Kidney glomerular epithelial cell (primary cell): ENCODE results near the gene AJAP1.

Experiments used
- DNase-seq: peaks from one replicate; lab custom pipeline; 2025; lab: John Stamatoyannopoulos, UW

Gene AJAP1

DNA sequence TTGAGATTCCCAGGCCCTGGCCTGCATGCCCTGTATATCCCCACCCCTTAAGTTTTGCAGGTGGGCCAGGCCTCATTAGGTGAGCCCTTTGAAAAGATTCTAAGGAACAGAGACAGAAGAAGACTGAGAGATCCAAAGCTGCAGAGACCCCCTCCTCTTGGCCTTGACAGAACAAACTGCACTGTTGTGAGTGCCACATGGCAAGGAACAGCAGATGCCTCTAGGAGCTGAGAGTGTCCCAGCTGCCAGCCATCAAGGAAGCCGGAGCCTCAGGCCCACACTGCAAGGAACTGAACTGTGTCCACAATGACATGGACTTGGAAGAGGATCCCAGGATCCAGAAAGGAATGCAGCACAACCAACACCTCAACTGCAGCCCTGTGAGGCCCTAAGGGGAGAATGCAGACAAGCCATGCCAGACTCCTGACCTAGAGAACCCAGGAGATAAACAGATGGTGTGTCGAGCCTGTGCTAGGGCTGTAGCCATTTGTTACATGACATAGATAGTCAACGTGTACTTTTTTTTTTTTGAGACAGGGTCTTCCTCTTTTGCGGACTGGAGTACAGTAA is 182.7 kb downstream of the AJAP1 start:
- no peak for DNase-seq

DNA sequence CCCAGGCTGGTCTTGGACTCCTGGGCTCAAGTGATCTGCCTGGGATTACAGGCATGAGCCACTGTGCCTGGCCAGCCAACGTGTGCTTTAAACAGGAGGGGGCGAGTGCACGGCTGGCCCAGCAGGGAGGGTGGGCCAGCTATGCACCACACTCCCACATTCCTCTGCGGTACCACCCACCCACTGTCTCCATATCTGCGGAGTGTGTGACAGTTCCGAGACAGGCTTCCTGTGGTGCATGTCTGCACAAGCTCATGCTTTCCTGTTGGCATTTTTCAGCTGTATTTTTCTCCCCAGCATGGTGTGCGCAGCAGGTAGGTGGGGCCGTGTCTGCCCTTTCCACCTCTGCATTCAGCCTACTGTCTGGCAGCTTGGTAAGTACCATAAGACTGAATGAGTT is 183.3 kb downstream of the AJAP1 start:
- DNase-seq = no peak

- DNase-seq = no peak
These were observed 183.8 kb downstream of the AJAP1 start for GRCh38 chr1:4838231-4838630.
